Right lobe of liver (tissue), 4 donors: ENCODE data around the gene SELP.

Source experiments
- CTCF ChIP-seq, 4 donors: fragments of 200-600 bp in 3 of 4; fragments of 450-650 bp in 1 of 4; IDR thresholded peaks; one replicate each; pipeline versions ENCODE4 v1.5.1 to v1.8.0; 2016 to 2022; ENCODE audit warnings: antibody characterized with exemption in 4 of 4, mild to moderate bottlenecking in 2 of 4
- POLR2A ChIP-seq: fragments of 450-650 bp; IDR thresholded peaks from one replicate; pipeline ENCODE4 v1.6.1; 2017; ENCODE audit warnings: antibody characterized with exemption, mild to moderate bottlenecking
- donor health status: DM: no; HTN: no; CAD: no.
- donor health status: DM: no; HTN: no; CAD: no.
- donor health status: DM: no; HTN: yes; CAD: no.

DNA sequence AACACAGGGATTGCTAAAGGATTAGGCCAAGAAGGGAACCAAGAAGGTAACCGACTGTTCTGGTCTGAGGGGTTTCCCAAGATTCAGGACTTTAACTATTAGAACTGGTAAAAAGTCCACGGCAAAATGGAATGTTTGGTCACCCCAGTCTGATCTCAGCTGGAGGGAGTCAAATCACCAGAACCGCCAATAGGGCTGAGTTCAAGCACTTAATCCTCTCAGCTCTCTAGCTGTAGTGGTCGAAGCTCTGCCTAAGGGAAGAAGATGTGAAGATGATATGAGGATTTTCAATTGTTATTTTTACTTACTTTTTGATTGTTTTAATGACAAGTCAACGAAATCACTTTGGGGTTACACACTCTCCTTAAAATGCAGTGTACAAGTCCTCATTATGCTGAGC is 72.8 kb downstream of the SELP start:
- TF ChIP-seq CTCF (IDR thresholded peaks at IDR 0.05) (no peak), POLR2A (no peak)
